Endodermal cell (in vitro differentiated cells): ENCODE results near the gene MAGEC3. TPM values are rescaled to one million over a fixed set of nuclear protein-coding genes. Genes with fewer than 3 reads are reported as not detected.

Experiments used
- DNase-seq: peaks from one replicate; pipeline ENCODE4 v3.0.0-alpha.2; 2017
- H3K27ac ChIP-seq: 2 replicates; pipeline ENCODE4 v1.5.1; 2013; ENCODE audit warnings: mild to moderate bottlenecking, low read depth, low read length, moderate library complexity
- H3K27me3 ChIP-seq: 2 replicates; pipeline ENCODE4 v1.6.1; 2013; ENCODE audit warnings: mild to moderate bottlenecking, low read length, moderate library complexity; ENCODE audit not compliant: insufficient read depth, control insufficient read depth, poor library complexity, severe bottlenecking
- H3K36me3 ChIP-seq: 2 replicates; pipeline ENCODE4 v1.7.0; 2013; ENCODE audit warnings: mild to moderate bottlenecking, low read length, moderate library complexity; ENCODE audit not compliant: control insufficient read depth, insufficient read depth
- H3K4me1 ChIP-seq: one replicate; pipeline ENCODE4 v1.7.0; 2013; ENCODE audit warnings: low read length; ENCODE audit not compliant: control insufficient read depth, insufficient read depth
- H3K4me3 ChIP-seq: 2 replicates; pipeline ENCODE4 v1.5.1; 2013; ENCODE audit warnings: mild to moderate bottlenecking, low read length, moderate library complexity
- H3K9ac ChIP-seq: 2 replicates; pipeline ENCODE4 v1.6.1; 2013; ENCODE audit warnings: mild to moderate bottlenecking, low read length, moderate library complexity; ENCODE audit not compliant: poor library complexity, severe bottlenecking; ENCODE audit errors: extremely low read depth
- H3K9me3 ChIP-seq: 2 replicates; pipeline ENCODE4 v1.6.1; 2013; ENCODE audit warnings: mild to moderate bottlenecking, low read length, moderate library complexity; ENCODE audit not compliant: control insufficient read depth
- H3K27ac Mint-ChIP-seq: 2 replicates; pipeline ENCODE4 v1.8.0; 2020; ENCODE audit warnings: mixed read lengths
- H3K27me3 Mint-ChIP-seq: 2 replicates; pipeline ENCODE4 v1.8.0; 2021; ENCODE audit warnings: mild to moderate bottlenecking, mixed read lengths; ENCODE audit not compliant: insufficient read depth
- H3K36me3 Mint-ChIP-seq: 2 replicates; pipeline ENCODE4 v1.8.0; 2020; ENCODE audit warnings: low read depth, mixed read lengths
- H3K4me1 Mint-ChIP-seq: 2 replicates; pipeline ENCODE4 v1.8.0; 2020; ENCODE audit warnings: mixed read lengths
- H3K4me3 Mint-ChIP-seq: 2 replicates; pipeline ENCODE4 v1.8.0; 2020; ENCODE audit warnings: mild to moderate bottlenecking, moderate library complexity, mixed read lengths
- H3K9me3 Mint-ChIP-seq: 2 replicates; pipeline ENCODE4 v1.8.0; 2020; ENCODE audit warnings: mild to moderate bottlenecking, mixed read lengths
- WGBS, 2 experiments: methylation state at CpG; one replicate each; pipeline versions ENCODE4 v1.1.5 to v1.1.7; 2013; ENCODE audit warnings: missing lambda C conversion rate in 2 of 2, mixed read lengths in 1 of 2; ENCODE audit not compliant: insufficient coverage in 1 of 2, insufficient read length in 1 of 2; 5-methylcytosine and 5-hydroxymethylcytosine counted together
- total RNA-seq, 2 donors: library from RNA; stranded (reverse); fragmentation: NEBNext Ultra II Directional in 1 of 2; extraction: Animal tissue kit (Norgen Biotek cat#: 25700) in 1 of 2; gene quantifications; 2 replicates in 1 of 2; 3 replicates in 1 of 2; pipeline ENCODE4 v1.2.1, GENCODE V29; 2021
- TF ChIP-seq, protein P1 (sequence below): fragments of 200-600 bp; sonication (generic); conservative IDR thresholded peaks from 2 replicates; pipeline ENCODE4 v1.5.0; 2021; ENCODE audit warnings: antibody characterized with exemption, mild to moderate bottlenecking

The MAGEC3 gene
- total RNA-seq, 2 donors from 2014 or later, result 0.58 TPM; not detected in 1

DNA sequence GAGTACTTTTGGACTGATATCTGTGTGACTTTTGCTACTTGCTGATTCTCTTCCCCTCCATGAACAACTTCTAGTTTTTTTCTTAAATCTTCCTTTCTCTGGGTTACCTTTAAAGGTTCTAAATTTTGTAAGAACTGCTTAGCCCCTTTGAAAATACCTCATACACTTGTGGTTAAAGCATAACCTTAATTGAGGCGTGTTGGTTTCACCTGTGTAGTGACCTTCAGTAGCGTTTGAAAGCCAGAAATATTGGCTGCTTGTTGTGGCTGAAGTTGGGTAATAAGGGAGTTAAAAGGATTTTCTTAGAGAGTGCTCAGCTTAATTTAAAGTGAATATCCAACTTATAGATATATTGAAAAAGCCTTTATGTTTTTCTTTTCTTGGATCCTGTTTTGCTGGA, 97.5 kb downstream of the MAGEC3 start:
- TF ChIP-seq, protein P1, sequence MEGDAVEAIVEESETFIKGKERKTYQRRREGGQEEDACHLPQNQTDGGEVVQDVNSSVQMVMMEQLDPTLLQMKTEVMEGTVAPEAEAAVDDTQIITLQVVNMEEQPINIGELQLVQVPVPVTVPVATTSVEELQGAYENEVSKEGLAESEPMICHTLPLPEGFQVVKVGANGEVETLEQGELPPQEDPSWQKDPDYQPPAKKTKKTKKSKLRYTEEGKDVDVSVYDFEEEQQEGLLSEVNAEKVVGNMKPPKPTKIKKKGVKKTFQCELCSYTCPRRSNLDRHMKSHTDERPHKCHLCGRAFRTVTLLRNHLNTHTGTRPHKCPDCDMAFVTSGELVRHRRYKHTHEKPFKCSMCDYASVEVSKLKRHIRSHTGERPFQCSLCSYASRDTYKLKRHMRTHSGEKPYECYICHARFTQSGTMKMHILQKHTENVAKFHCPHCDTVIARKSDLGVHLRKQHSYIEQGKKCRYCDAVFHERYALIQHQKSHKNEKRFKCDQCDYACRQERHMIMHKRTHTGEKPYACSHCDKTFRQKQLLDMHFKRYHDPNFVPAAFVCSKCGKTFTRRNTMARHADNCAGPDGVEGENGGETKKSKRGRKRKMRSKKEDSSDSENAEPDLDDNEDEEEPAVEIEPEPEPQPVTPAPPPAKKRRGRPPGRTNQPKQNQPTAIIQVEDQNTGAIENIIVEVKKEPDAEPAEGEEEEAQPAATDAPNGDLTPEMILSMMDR, result no peak
- H3K4me3 Mint-ChIP-seq, result no peak overlapping the region

DNA sequence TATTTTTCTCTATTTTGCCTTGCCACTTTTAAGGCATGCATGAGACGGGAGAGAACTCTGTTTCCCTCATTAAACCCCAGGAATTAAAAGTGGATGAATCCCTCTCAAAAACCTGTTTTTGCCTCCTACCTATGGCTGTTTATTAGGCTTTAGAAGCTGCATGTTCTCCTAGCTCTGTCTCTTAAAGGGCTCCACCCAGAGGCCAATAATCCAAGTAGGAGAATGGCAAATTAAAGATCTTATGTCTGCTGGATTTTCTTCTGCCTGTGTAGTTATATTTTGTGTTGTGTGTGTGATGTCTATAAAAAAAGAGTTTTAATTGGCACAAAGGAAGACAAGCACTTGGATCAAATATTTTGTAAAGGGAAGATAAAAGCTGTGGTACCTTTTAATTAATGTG, 98.0 kb downstream of the MAGEC3 start:
- Histone ChIP-seq H3K4me3 (no peak overlapping the region), H3K4me1 (no peaks in the 10 kb centered on the region), H3K9ac (no peak overlapping the region), H3K36me3 (no peaks in the 10 kb centered on the region), H3K9me3 (peaks cover 7% of the 10 kb centered on the region), H3K27ac (no peak overlapping the region), H3K27me3 (no peaks in the 10 kb centered on the region)
- H3K4me3 Mint-ChIP-seq, result no peak overlapping the region
- TF ChIP-seq, protein P1, result peak; percentile 57
- no peak overlapping the region for H3K27ac Mint-ChIP-seq
- no peaks in the 10 kb centered on the region for H3K27me3 Mint-ChIP-seq
- DNase-seq, result no peak
- 60 to 80% methylated on average over 1 of the region's 1 CpG for WGBS, 2 experiments
- H3K4me1 Mint-ChIP-seq, result no peaks in the 10 kb centered on the region
- H3K36me3 Mint-ChIP-seq, result no peaks in the 10 kb centered on the region
- H3K9me3 Mint-ChIP-seq, result peaks cover 29% of the 10 kb centered on the region

More for the DNA sequence above, 97.5 kb downstream of the MAGEC3 start:
- no peaks in the 10 kb centered on the region for H3K4me1 ChIP-seq
- H3K4me3 ChIP-seq, result no peak overlapping the region
- 100% methylated on average over 2 of the region's 2 CpGs; no CpG with 5 or more reads in 1 of the 2 experiments for WGBS, 2 experiments
- Mint-ChIP-seq H3K36me3 (no peaks in the 10 kb centered on the region), H3K9me3 (peaks cover 30% of the 10 kb centered on the region), H3K27ac (no peak overlapping the region), H3K27me3 (no peaks in the 10 kb centered on the region), H3K4me1 (no peaks in the 10 kb centered on the region)
- H3K27ac ChIP-seq, result no peak overlapping the region
- no peaks in the 10 kb centered on the region for H3K27me3 ChIP-seq
- no peak for DNase-seq
- no peak overlapping the region for H3K9ac ChIP-seq
- peaks cover 7% of the 10 kb centered on the region for H3K9me3 ChIP-seq
- H3K36me3 ChIP-seq, result no peaks in the 10 kb centered on the region

DNA sequence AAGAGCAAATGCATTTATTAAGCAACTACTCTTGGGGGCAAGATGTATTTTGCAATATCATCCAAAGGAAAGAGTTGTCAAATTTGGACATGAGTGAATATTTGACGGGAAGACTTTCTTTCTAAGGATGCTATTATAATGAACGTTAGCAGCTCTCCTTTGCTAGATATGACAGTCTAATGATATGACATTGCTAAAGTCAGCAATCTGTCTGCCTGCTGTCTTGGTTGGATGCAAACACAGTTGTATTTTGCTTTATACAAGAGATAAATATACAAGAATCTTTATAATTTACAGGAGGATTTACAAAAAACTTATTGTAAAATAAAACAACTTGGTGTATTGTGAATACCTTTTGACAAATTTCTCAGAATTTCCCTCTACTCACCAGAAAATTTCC, 103.1 kb downstream of the MAGEC3 start:
- Mint-ChIP-seq H3K9me3 (peaks cover 27% of the 10 kb centered on the region), H3K27me3 (no peaks in the 10 kb centered on the region), H3K4me3 (no peak overlapping the region), H3K36me3 (no peaks in the 10 kb centered on the region), H3K4me1 (no peaks in the 10 kb centered on the region), H3K27ac (no peak overlapping the region)
- TF ChIP-seq, protein P1, result no peak
- WGBS, 2 experiments, result 100% methylated on average over 1 to 2 of the region's 2 CpGs
- no peak for DNase-seq
- Histone ChIP-seq H3K36me3 (no peaks in the 10 kb centered on the region), H3K4me3 (no peak overlapping the region), H3K9ac (no peak overlapping the region), H3K27ac (no peak overlapping the region), H3K27me3 (no peaks in the 10 kb centered on the region), H3K9me3 (peaks cover 7% of the 10 kb centered on the region), H3K4me1 (no peaks in the 10 kb centered on the region)
